Uterus (tissue), 4 donors: Measurements from ENCODE around the gene COLEC11. TPM values are rescaled to one million over a fixed set of nuclear protein-coding genes. Genes with fewer than 3 reads are reported as not detected.

Source experiments
- DNase-seq, 2 donors: peaks; one replicate each; pipeline ENCODE4 v3.0.0-alpha.2; 2019 to 2020
- H3K27ac ChIP-seq, 2 donors: fragments of 200-600 bp; sonication (generic); 1 replicate in 1 of 2; 2 replicates in 1 of 2; pipeline ENCODE4 v1.5.1; 2016 to 2018
- H3K27me3 ChIP-seq, 2 donors: fragments of 200-600 bp; sonication (generic); one replicate each; pipeline ENCODE4 v1.5.1; 2018 to 2019; ENCODE audit warnings: control low read depth in 1 of 2
- H3K36me3 ChIP-seq, 2 donors: fragments of 200-600 bp; sonication (generic); one replicate each; pipeline ENCODE4 v1.5.1; 2019; ENCODE audit warnings: control low read depth in 1 of 2
- H3K4me1 ChIP-seq, 2 donors: fragments of 200-600 bp; sonication (generic); one replicate each; pipeline ENCODE4 v1.5.1; 2018 to 2019; ENCODE audit warnings: control low read depth in 1 of 2
- H3K4me3 ChIP-seq, 2 donors: fragments of 200-600 bp; sonication (generic); 1 replicate in 1 of 2; 2 replicates in 1 of 2; pipeline ENCODE4 v1.5.1; 2018 to 2019; ENCODE audit warnings: mild to moderate bottlenecking in 1 of 2
- H3K9me3 ChIP-seq, 2 donors: fragments of 200-600 bp; sonication (generic); one replicate each; pipeline ENCODE4 v1.5.1; 2019; ENCODE audit warnings: control low read depth in 1 of 2
- POLR2A ChIP-seq, 2 donors: fragments of 450-650 bp; IDR thresholded peaks; one replicate each; pipeline ENCODE4 v1.6.1; 2016; ENCODE audit warnings: antibody characterized with exemption in 2 of 2, mild to moderate bottlenecking in 1 of 2, moderate library complexity in 1 of 2
- intact Hi-C: fragments of 100-400 bp; cut with DNase I; formaldehyde crosslinking; loops from one replicate; pipeline ENCODE4 v1.15.1; 2023; ENCODE audit warnings: low total_unique reads
- total RNA-seq, 4 donors: library from RNA; depleted of rRNA in 3 of 4; stranded (reverse); fragments of >200 nt in 3 of 4; gene quantifications; one replicate each; pipeline versions ENCODE4 v1.1.0 to v1.2.4, GENCODE V29; 2014 to 2023
- TF ChIP-seq, protein P1 (sequence below), 4 experiments: fragments of 200-600 bp in 2 of 4; fragments of 450-650 bp in 2 of 4; sonication (generic) in 2 of 4; IDR thresholded peaks; one replicate each; pipeline ENCODE4 v1.5.1; 2016 to 2019; ENCODE audit warnings: antibody characterized with exemption in 4 of 4, mild to moderate bottlenecking in 2 of 4, moderate library complexity in 1 of 4
- donor health status: DM: yes; HTN: yes; CAD: no.

COLEC11 gene
- total RNA-seq, 4 donors from 2014 or later: 0.37 to 0.55 TPM; not detected in 2

DNA sequence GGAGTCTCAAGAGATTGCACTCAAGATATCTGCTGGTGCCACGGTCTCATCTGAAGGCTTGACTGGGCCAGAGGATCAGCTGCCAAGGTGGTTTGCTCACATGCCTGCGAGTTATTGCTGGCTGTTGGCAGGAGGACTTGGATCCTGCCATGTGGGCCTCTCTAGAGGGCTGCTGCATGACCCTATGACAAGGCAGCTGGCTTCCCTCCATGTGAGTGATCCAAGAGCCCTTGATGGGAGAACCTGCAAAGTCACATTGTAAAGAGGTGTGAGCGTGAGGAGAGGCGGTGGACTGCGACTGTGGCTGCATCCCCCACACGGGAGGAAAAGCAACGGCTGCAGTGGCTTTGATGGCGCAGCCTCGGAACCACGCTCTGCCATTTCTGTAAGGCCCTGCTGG, 59.1 kb downstream of the COLEC11 start:
- no peak overlapping the region for H3K4me3 ChIP-seq
- TF ChIP-seq, protein P1, sequence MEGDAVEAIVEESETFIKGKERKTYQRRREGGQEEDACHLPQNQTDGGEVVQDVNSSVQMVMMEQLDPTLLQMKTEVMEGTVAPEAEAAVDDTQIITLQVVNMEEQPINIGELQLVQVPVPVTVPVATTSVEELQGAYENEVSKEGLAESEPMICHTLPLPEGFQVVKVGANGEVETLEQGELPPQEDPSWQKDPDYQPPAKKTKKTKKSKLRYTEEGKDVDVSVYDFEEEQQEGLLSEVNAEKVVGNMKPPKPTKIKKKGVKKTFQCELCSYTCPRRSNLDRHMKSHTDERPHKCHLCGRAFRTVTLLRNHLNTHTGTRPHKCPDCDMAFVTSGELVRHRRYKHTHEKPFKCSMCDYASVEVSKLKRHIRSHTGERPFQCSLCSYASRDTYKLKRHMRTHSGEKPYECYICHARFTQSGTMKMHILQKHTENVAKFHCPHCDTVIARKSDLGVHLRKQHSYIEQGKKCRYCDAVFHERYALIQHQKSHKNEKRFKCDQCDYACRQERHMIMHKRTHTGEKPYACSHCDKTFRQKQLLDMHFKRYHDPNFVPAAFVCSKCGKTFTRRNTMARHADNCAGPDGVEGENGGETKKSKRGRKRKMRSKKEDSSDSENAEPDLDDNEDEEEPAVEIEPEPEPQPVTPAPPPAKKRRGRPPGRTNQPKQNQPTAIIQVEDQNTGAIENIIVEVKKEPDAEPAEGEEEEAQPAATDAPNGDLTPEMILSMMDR (IDR thresholded peaks at IDR 0.05): no peak
- no peak for TF ChIP-seq POLR2A (IDR thresholded peaks at IDR 0.05)
- no peaks in the 10 kb centered on the region for H3K9me3 ChIP-seq
- no peak overlapping the region for H3K27ac ChIP-seq
- no peaks in the 10 kb centered on the region for H3K36me3 ChIP-seq
- H3K4me1 ChIP-seq: no peaks in the 10 kb centered on the region
- intact Hi-C loops: no loop called here
- no peak for DNase-seq
- no peaks in the 10 kb centered on the region for H3K27me3 ChIP-seq

DNA sequence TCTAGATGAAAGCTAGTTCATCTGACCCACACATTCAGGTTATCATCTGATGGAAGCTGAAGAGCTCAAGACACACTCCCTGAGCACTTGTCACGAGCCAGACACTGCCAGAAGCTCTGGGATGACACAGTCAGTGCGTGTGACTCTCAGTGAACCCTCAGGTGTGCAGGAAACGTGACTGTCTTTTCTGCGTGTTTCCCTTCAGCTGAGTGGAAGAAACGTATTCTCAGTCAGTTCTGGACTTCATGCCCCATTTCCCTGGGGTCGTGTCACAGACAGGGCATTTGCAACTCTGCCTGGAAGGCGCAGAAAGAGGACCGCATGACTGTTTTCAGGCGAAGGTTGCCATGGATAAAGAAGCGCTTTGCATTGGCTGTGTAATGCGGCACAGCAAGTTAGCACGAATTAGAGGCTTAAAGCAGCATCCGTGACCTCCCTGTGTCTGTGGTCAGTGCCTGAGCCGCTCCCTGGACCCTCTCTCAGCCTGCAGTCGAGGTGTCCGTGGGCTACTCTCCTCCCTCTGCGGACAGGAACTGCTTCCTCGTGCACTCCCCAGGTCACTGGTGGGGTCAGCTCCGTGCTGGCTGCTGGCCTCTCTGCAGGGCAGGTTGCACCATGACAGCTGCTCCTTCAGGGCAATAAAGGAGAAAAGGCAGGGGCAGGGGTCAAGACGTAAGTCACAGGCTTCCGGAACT, 59.8 kb downstream of the COLEC11 start:
- H3K36me3 ChIP-seq: no peaks in the 10 kb centered on the region
- no peak overlapping the region for H3K27ac ChIP-seq
- H3K4me1 ChIP-seq: no peaks in the 10 kb centered on the region
- intact Hi-C loops: no loop called here
- H3K9me3 ChIP-seq: no peaks in the 10 kb centered on the region
- no peak for TF ChIP-seq POLR2A (IDR thresholded peaks at IDR 0.05)
- TF ChIP-seq, protein P1 (IDR thresholded peaks at IDR 0.05): no peak
- H3K4me3 ChIP-seq: no peak overlapping the region
- DNase-seq: no peak
- no peaks in the 10 kb centered on the region for H3K27me3 ChIP-seq

DNA sequence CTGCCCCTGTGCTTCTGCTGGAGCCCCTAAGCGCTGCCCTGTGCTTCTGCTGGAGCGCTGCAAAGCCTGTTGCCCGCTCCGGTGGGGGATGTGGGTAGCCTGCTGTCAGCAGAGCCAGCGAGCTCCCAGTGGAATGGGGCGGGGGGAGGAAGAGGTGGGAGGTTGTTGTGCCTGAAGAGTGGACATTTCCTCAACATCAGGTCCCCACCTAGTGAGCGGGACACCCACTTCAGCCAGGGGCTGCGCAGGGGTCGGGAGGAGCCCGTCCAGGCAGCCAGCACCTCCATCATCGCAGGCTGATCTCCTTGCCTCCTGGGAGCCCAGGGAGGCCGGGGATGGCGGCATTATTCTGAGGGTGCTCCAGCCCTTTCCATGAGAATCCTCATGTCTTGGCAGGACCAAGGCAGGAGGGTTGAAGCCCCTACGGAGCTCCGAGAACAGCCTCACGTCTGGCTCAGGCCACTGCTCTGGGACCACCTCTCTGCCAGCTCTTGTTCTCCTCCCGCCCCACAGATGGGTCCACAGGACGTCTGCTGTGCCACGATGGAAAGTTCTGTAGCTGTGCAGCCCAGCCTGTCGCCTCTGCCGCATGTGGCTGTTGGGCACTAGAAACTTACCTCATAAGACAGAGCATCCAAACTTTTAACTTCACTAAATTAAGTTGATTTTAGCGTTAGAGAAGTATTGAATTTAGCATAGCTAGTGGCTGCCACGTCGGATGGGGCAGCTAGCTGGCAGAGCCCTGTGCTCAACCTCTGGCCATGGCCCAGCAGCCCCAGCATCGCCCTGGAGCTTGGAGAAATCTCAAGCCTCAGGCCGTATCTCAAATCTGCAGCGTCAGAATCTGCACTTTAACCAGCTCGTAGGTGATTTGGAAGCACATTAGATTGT, 61.2 kb downstream of the COLEC11 start:
- Histone ChIP-seq H3K27me3 (no peaks in the 10 kb centered on the region), H3K9me3 (no peaks in the 10 kb centered on the region), H3K36me3 (no peaks in the 10 kb centered on the region), H3K27ac (no peak overlapping the region), H3K4me1 (no peaks in the 10 kb centered on the region), H3K4me3 (no peak overlapping the region)
- DNase-seq: no peak
- intact Hi-C loops: no loop called here
- no peak for TF ChIP-seq POLR2A (IDR thresholded peaks at IDR 0.05)

DNA sequence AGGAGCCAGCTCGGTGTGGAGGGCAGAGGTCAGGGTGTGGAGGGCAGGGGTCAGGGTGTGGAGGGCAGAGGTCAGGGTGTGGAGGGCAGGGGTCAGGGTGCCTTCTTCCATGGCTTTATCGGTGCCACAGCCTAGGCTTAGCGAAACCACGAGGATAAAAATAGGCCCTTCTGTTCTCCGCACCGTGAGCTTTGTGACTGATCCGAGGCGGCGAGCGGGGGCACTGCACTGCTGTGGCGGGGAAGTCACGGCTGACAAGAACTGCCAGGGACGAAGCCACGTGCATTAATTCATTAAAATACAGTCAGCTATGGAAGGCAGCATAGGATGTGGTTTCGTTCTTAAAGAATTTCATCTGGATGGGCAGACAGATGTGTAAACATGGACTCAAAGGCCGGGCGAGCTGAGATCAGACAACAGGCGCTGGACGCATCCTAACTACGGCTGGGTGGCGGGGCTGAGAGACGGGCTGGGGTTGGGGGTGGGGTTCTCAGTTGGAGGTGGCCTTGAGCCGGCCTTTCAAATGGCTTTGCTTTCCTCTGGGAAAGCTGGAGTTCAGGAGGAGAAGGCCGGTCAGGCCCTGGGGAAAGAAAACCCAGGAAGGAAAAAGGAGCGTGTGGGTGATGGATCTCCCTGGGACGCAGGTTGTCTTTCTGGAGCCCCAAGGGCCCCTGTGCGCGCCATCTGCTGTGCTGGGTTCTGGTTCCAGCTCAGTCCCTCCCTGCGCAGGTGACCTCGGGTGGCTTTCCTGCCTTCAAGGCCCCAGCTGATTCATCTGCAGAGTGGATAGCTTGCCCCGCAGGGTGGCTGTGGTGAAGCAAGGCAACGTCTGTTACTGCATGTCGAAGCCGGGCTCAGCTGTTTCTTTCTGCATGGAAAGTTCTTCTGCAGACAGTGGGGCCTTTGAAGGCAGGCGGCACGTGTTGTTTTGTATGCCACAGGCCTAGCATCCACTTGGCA, 62.1 kb downstream of the COLEC11 start:
- no peaks in the 10 kb centered on the region for H3K36me3 ChIP-seq
- no peaks in the 10 kb centered on the region for H3K27me3 ChIP-seq
- H3K4me3 ChIP-seq: no peak overlapping the region
- intact Hi-C loops: no loop called here
- TF ChIP-seq, protein P1 (IDR thresholded peaks at IDR 0.05): no peak
- TF ChIP-seq POLR2A (IDR thresholded peaks at IDR 0.05): no peak
- no peaks in the 10 kb centered on the region for H3K9me3 ChIP-seq
- no peak for DNase-seq
- H3K4me1 ChIP-seq: no peaks in the 10 kb centered on the region
- no peak overlapping the region for H3K27ac ChIP-seq

DNA sequence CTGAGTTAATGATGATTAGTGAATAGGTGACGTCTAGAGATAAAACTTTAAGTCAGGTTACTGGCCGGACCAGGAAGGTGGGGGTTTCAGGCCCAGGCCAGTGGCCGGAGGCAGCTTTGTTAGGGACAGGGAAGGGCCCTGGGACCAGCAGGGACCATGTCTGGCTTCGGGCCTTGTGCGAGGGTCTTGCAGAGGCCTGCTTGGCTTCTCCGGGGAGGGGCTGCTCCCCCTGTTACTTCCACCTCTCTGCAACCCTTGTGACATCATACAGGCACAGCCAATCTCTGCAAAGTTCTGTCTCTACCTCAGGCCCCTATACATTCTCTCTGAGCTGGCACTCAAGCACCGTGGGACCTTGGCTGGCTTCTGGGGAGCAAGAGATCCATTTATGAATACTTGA, 63.0 kb downstream of the COLEC11 start, which contains the start of gene ALLC:
TSS of gene ALLC (plus strand) at position 320 of the 400 bp plus-strand sequence. CDS start 12,958 bp downstream, outside the sequence.
- intact Hi-C loops: no loop called here
- Histone ChIP-seq H3K9me3 (no peaks in the 10 kb centered on the region), H3K36me3 (no peaks in the 10 kb centered on the region), H3K27ac (peak within 1 kb of the TSS in 1 of 2 donors; percentile 25), H3K4me3 (no peak within 1 kb of the TSS), H3K4me1 (no peaks in the 10 kb centered on the region), H3K27me3 (no peaks in the 10 kb centered on the region)
- DNase-seq: no peak
- no peak for TF ChIP-seq POLR2A (IDR thresholded peaks at IDR 0.05)
- TF ChIP-seq, protein P1 (IDR thresholded peaks at IDR 0.05): no peak
